ENCODE data around the gene HAUS1.
"Not testable (repeated sequence)": the region's sequence is repeated elsewhere in the genome, so short reads cannot be mapped to it uniquely, and the experiment has no call there.

GRCh38 chr18:46126625-46127024 is 22.4 kb downstream of the HAUS1 start:
- not testable (repeated sequence) for TF ChIP-seq CTCF, POLR2A, EP300 (IDR thresholded peaks at IDR 0.05)

All from tibial nerve (tissue), 4 donors.